Middle frontal gyrus (tissue), 1 donor: ENCODE results near the gene ZNF101.
A peak's percentile ranks its signal among the peaks of the same experiment; 100 is the strongest.

Source experiments
- DNase-seq: peaks from one replicate; pipeline ENCODE4 v3.0.0-alpha.2; 2015; ENCODE audit warnings: low spot score; ENCODE audit errors: extremely low spot score

Gene ZNF101

DNA sequence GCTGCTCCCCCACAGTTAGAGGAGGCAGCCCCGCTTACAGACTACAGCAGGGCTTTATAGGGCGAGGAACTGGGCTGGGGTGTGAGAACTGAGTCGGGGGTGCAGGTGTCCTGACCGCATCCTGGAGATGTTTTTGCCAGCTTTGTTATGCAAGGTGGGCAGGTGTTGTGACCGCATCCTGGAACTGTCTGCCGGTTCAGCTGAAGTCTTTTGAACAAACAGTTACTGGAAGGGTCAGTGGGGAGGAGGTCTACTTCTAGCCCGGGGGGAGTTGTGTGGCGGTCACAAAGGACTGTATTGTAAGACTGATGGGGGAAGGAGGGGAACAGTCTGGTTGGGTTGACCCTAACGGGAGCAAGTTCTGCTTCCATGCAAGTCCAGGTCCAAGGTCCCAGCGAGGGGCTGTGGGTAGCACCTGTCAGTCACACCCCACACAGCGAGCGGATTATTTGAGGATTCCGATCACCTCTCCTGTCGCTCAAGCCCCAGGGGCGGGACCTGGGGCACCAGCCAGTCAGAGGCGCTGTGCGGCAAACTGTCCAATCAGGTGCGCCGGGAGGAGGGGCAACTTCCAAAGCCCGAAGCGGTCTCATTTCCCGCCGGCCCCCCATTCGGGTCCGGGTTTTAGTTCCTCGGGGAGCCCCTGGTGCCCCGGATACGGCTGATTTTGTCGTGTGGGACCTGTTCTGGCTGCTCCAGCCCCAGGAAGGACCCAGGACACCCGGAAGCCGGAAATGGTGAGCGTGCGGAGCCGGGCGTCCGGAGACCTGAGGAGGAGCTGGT is at the start of gene ZNF101:
Gene ZNF101, plus strand, starts transcription at position 610 of the 783 bp plus-strand sequence. Its CDS starts 125 bp downstream, at position 735.
- peak; percentile 93 for DNase-seq

DNA sequence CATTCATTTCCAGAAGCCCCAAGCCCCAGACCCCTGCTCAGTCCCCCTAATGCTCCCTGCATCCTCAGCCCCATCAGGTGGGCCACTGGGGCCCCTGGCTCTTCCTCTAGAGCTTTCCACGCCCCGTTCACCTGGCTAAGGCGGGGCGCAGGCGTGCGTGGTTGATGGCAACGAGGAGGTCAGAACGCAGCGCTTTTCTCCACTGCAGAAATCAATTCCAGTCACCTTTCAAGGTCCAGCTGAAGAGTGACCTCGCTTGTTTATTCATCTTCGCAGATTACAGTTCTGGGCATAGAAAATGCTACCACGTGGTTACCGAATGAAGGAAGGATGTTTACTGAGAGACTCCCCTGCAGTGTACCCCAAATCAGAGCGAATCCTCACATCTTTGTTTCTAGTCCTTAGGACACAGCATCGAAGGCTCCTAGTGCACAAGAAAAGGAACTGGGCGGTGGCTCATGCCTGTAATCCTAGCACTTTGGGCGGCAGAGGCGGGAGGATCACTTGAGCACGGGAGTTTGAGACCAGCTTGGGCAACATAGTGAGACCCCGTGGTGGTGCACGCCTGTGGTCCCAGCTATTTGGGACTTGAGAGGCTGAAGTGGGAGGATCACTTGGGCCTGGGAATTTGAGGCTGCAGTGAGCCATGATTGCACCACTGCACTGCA is 49.3 kb upstream of the ZNF101 start:
- no peak for DNase-seq

DNA sequence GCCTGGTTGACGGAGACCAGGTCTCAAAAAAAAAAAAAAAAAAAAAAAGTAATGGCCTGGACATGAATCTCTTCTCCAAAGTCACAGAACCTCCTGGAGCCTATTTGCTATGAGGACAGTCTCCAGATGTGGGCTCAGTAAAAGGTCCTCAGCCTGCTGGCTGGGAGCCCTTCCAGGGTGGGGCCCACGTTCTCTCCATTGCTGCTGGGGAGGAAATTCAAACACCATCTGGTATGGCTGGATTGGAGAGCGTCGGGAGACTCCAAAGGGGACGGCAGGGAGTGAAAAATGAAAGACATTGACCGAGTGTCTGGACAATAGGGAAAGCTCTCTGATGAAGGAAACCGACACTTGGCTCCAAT is 48.8 kb upstream of the ZNF101 start:
- DNase-seq, result no peak

DNA sequence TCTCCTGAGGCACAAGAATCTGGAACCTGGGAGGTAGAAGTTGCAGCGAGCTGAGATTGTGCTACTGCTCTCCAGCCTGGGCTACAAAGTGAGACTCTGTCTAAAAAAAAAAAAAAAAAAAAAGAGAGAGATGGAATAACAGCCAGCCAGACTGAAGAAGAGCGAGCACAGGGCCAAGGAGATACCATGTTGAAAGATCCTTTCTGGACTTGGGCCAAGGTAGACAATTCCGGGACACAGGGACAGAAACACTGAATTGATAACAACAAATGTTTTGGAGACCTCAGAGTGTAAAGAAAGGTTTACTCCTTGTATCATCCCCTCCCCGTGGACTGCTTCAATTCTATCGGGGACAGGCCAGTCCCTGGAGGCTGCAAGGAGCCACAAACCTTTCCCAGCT is 45.3 kb upstream of the ZNF101 start:
- no peak for DNase-seq

DNA sequence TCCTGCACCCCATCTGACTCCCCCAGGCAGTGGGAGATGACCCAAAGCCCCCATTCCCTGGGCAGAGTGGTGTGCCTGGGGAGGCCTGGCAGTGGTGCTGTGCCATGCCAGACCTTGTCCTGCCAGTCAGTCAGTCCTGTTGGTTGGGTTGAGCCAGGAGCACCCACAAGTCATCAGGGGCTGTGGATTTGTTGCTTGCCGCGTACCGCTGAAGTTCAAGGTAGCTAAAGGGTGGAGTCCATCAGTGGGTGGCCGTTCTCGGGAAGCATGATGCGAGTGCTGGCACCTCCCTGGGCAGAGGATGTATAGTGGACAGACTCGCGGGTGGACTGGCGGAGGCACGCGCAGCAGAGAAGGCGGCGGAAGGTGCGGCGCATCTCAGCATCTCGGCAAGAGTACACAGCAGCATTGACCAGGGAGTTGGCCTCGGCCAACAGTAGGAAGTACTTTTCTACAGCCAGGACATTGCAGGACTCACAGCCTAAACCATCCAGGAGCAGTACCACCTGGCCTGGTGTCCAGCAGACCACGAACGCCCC is 44.5 kb upstream of the ZNF101 start:
- DNase-seq, result no peak

DNA sequence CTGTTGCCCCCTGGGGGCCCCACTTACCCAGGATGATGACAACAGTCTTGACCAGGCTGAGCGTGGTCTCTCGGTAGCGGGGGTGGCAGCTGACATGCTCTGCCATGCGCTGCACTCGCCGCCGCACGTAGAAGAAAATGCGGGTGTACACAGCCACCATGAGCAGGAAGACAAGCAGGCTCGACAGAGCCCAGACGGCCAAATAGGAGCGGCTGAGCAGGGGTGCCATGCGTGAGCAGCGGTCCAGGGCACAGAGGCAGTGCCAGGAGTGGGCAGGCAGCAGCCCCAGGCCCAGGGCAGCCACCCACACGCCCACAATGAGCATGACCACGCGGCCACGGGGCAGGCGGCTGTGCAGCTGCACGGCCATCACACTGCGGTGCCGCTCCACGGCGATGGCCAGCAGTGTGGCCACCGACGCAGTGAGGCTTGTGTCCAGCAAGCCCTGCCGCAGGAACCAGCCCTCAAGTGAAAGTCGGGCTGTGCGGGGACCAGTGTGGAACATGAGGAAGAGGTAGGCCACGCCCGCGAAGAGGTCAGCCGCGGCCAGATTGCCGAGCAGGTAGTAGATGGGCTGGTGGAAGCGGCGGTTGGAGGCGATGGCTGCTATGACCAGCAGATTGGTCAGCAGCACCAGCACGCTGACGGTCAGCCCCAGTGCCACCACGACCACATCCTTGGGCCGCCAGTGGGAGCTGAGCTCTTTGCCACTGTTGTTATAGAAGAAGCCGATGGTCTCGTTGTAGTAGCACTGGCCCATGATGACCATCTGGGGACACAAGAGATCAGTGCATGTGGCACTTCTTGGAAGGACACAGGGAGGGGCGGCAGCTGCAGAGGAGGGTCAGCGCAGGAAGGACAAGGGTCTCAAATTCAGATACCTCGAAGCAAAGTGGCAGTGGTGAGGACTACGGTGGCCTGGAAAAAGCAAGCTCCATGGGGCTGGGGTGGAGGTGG is 41.8 kb upstream of the ZNF101 start:
- DNase-seq, result no peak

DNA sequence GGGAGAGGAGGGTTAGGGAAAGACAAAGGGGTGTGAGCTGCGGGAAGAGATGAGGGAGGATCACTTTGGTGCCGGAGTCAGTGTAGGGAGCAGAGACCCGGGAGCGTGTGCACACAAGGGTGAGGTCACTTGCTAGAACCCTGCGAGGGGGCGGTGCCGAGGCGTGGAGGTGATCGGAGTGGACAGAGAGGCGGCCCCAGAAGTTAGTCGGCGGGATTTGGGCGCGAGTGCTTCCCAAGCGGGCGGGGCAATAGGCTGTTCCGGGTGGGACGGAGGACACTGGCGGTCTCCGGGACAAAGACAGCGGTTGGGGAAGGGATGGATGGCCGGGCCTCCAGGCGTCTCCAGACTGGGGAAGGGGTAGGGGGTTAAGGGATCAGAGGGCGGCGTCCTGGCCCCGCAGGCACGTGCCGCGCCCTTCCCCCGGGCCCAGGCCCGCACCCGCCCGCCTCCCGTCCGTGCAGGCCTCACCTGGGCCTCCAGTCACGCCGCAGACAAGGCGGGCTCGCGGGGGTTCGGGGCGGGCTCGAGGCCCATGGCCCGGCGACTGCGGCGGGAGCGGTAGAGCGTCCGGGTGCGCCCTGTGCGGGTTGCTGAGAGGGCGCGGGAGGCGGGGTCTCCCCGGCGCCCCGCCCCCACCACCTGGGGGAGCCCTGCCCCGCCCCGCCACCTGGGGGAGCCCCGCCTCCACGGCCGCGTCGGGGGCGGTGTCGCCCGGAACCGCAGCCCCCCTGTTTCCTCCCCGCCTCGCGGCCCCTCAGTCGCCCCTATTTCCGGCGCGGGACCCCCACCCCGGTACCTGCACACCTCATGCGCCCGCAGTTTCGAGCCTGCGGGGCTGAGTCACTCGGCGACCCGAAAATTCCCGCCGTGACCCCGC is 40.8 kb upstream of the ZNF101 start, which contains the start of gene LPAR2:
Gene LPAR2, minus strand, starts transcription at position 600 of the 880 bp plus-strand sequence. CDS start 945 bp downstream, outside the sequence.
- DNase-seq, result no peak

DNA sequence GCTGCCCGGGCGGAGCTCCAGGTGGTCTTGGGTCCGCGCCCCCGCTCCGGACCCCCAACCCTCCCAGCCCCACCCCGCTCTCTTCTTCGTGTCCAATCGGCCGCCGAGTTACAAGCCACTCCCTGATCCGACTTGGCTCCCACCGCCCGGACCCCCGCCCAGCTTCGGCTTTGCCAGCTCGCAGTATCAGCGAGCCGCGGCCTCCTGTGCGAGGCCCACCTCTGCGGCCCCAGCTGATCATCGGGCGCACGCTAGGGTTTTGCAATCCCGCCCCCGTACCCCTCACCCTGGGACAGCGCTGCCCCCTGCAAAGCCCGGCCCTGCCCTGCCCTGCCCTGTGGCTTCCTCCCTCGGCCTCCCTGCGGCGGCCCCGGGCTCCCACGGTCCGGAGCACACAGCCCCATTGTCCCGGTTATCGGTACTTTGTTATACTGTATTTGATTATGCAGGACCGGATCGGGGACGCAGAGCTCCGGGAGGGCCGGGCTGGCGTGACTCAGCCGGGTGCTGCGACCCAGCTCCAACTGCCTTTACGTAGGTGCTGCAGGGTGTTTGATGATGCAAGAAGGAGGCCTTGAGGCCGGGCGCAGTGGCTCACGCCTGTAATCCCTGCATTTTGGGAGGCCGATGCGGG is 40.0 kb upstream of the ZNF101 start:
- DNase-seq, result no peak

DNA sequence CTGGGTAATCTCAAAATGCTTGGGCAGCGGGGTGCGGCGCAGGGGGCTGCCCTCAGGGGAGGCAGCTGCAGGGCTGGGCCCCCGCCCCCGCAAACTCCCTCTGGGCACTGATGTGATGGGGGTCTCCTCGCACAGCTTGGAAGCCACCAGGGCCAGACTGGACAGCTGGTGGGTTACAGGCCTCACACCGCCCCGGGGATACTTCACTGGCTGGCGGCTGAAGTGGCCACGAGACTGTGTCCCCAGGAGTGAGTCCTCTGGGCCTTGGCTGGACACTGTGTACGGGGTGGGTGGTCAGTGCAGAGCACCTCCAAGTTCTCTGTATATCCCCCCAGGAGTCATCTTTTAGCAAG is 38.6 kb upstream of the ZNF101 start:
- no peak for DNase-seq

DNA sequence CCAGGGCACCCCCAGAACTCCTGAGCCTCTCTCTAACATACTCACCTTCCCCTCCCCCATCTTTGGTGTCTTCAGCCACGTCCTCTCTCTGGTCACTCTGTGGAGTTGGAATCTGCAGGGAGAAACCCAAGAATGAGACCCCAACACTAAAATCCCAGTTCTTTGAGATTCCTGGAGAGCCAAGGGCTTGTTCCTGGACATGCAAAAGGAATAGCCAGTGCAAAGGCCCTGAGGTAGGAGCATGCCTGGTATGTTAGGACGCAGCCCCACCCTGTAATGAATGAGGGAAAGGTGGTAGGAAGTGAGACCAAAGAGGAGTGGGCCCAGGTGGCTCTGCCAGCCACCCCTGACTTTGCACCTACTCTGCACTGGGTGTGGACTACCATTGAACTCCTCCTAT is 38.2 kb upstream of the ZNF101 start:
- DNase-seq, result no peak

DNA sequence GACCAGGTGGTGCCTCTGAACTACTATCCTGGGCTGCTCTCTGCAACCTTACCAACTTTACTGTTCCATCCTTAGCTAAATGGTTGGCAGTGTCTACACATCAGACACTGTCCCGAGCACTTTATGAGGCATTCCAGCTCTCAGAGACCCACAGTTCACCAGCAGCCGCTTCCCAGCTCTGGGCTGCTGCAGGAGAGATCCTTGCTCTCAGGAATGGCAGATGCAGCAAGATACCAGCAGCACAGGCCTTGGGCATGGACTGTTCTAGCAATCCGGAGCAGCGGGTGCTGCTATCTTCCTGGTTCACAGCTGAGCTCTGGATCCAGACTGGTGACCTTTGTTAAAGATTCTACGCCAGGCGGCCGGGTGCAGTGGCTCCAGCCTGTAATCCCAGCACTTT is 37.3 kb upstream of the ZNF101 start:
- no peak for DNase-seq

DNA sequence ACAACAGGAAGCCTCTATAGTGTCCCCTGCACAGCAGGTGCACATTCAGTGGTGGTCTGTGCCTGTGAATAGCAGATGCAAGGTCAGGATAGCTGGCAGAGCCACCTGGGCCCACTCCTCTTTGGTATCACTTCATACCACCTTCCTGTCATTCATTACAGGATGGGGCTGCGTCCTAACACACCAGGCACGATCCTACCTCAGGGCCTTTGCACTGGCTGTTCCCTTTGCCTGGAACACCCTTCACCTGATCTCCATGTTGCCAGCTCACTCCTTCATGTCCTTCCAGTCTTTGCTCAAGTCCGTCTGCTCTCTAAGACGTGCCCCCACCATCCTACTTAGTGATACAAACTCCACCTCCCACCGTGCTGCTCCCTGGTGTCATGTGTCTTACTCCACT is 36.0 kb upstream of the ZNF101 start:
- DNase-seq, result no peak

DNA sequence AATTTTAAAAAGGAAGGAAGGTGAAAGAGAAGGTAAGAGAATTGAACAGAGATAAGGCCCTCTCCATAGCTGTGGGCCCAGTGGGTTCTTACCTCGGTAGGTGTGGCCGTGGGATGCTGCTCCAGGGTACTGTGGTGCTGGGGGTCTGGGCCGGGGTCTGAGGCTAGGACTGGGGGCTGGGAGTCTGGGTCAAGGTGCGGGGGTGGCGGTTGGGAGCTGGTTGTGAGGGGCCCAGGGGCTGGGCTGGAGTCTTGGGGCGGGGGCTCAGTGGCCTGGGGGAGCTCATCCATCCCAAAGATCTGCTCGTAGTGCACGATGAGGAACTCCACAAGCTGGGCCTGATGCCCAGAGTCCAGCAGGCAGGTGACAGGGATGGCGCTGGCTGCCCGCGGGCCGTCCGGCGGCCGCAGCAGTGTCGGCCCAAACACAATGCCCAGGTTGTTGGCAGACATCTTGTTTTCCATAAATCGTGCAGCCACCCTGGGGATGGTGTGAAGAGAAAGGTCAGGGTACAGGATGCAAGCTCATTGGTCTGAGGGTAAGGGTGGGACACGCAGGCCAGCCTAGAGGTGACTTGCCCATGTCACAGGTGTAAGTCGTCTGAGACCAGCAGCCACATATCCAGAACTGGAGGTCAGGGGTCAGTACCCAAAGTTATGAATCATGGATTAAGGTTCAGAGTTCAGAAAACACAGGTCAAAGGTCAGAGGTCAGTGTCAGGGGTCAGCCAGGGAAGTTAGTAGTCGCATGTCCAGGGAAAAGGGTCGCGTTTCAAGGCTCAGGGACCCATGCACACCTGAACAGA is 34.7 kb upstream of the ZNF101 start:
- no peak for DNase-seq

DNA sequence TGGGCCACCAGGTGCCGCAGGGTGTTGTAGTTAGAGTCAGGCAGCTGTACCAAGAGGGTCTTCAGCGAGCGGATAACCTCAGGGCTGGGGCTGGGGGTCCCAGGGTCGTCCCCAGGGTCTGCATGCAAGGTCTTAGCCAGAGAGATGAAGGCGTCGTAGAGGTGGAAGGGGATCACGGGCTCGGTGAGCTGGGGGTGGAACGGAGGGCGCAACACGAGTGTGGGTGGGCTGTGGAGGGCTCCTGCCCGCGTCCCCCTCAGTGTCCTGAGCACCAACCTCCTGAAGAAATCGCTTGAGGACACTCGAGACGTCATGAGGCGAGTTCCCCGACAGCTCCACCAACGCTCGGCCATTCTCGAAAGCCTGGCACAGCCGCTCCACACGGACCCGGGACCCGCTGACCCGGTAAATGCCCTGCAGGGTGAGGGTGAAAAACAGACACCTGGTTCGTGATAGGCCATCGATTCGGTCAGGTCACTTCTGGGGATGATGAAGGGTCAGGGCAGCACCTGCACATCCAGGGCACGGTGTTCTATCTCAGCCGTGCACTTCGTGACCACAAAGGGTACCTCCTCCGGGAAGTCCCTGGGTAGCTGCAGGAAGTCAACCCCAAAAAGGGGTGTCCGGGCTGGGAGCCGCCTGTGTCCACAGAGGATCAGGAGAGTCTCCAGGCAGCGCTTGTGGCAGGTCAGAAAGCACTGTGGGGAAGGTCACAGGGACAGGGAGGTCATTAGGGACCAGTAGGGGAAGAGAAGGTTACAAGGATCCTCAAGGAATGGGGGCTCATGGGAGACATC is 33.9 kb upstream of the ZNF101 start:
- DNase-seq, result no peak

DNA sequence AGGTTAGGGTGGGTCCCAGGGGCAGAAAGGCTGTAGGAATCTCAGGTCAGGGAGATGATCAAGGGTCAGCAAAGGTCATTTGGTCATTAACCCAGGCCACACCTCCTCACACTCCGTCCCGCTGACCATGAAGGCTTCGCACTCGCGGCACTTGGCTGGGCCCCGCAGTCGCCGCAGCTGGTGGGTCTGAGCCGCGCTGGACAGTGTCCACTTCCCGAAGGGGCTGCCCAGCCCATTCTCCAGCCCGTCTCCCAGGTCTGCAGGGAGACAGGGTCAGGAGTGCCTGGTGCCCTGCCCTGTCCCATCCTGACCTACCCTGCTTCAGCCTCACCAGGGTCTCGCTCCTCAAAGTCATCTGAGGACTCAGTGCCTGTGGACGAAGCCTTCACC is 33.3 kb upstream of the ZNF101 start:
- no peak for DNase-seq

DNA sequence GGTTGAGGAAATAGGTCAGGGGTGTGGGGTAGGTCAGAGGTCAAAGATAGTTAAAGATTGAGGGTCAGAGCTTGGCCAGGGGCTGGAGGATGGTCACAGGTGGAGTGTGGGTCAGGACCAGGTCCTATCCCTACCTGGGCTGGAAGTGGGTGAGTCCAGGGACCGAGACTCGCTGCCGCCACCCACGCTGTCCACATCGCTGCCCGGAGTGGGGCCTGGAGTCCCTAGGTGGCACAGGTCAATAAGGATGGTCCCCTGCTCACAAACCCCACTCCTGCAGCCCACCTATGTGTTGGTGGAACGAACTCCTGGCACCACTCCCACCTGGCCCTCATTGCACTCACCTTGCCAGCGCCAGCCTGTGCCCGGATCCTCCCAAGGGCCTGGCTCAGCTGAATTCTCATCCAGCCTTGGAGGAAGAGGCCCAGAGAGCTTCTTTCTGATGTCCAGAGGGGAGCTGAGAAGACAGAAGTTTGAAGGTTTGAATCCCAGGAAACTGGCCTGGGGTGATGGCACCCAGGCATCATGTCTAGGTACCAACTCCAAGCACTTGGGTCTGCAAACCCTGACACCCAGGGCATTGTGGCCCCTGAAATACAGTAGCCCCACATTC is 32.0 kb upstream of the ZNF101 start:
- no peak for DNase-seq

DNA sequence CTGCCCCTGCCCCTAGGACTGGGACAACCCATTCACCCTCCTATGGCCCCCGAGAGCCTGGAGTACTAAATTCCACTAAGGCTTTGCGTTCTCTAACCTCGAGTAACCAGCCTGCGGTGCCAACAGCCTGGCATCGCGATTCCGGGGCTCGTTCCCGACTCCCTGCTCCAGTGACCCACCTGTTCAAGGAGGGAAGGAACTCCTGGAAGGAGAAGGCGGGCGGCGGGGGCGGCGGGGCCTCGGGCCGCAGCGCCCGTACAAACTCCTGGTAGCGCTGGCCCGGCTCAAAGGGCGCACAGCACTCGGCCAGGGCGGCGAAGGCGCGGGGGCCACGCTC is 31.5 kb upstream of the ZNF101 start:
- no peak for DNase-seq
